GM12865 (cell line): Measurements from ENCODE around the gene ZMYND10.

ENCODE experiments used
- DNase-seq: peaks from one replicate; pipeline ENCODE4 v3.0.0; 2010; ENCODE audit warnings: low read depth
- H3K4me3 ChIP-seq: 2 replicates; pipeline ENCODE4 v1.5.1; 2011; ENCODE audit warnings: mild to moderate bottlenecking, low read depth, low read length, control low read depth
- TF ChIP-seq, protein P1 (sequence below): IDR thresholded peaks from 2 replicates; pipeline ENCODE4 v1.5.1; 2011; ENCODE audit warnings: low read length, control low read depth, low read depth, inconsistent platforms; ENCODE audit not compliant: insufficient read depth; ENCODE audit errors: missing control alignments

Gene ZMYND10

DNA sequence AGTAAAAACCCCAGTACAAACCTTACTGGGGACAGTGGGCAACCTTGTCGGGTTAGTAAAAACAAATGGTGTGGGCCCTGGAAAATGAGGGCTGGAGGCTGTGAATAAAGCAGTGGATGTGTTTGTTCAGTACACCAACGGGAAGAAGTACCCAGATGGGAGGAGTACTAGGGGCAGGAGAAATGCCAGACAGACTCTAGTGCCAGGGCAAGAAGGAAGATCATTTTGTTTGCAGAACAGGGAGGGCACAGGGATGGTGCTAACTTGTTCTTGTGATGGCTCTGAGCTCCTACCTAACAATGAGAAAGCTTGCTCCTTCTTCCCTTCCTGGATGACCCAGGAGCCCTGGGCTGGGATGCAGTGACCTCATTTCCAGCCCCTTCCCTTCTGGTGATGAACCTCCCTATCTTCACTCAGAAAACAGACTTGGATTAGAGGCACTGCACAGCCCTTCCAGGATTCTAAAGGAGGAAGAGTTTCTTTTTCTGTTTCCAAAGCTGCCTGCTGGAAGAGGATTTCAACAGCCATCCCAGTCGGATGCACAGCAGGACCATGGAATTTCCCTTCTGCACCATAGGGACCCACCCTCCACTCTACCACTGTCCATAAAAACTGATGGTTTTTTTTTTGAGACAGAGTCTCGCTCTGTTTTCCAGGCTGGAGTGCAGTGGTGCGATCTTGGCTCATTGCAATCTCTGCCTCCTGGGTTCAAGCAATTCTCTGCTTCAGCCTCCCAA lies 11.0 kb downstream of the ZMYND10 start:
- TF ChIP-seq, protein P1, sequence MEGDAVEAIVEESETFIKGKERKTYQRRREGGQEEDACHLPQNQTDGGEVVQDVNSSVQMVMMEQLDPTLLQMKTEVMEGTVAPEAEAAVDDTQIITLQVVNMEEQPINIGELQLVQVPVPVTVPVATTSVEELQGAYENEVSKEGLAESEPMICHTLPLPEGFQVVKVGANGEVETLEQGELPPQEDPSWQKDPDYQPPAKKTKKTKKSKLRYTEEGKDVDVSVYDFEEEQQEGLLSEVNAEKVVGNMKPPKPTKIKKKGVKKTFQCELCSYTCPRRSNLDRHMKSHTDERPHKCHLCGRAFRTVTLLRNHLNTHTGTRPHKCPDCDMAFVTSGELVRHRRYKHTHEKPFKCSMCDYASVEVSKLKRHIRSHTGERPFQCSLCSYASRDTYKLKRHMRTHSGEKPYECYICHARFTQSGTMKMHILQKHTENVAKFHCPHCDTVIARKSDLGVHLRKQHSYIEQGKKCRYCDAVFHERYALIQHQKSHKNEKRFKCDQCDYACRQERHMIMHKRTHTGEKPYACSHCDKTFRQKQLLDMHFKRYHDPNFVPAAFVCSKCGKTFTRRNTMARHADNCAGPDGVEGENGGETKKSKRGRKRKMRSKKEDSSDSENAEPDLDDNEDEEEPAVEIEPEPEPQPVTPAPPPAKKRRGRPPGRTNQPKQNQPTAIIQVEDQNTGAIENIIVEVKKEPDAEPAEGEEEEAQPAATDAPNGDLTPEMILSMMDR, result no peak
- no peak for DNase-seq
- no peak overlapping the region for H3K4me3 ChIP-seq

DNA sequence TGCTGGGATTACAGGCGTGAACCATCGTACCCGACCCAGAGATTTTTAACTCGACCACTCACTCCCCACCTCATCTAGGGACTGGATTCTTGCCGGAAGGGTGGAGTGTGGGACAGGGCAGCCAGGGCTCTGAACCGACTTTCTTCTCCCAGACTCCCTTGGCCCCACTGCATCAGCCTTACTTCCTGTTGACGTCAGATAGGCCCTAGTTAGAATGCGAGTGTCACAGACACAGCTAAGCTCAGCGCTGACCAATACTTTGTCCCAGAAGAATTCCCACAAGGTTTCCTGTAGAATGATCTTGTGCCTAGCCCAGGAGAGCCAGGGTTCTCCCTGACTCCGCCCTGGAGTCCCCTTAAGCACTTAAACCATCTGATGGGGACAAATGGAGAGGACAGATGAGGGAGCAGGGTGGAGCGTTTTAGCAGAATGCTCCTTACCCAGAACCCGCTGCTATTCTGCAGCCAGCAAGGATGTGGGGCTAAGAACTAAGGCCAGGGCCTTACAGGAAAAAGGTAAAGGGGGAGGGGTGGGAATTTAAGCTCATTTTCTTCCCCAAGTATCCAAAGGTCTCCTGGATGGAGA lies 11.7 kb downstream of the ZMYND10 start:
- TF ChIP-seq, protein P1, result no peak
- no peak for DNase-seq
- no peak overlapping the region for H3K4me3 ChIP-seq

DNA sequence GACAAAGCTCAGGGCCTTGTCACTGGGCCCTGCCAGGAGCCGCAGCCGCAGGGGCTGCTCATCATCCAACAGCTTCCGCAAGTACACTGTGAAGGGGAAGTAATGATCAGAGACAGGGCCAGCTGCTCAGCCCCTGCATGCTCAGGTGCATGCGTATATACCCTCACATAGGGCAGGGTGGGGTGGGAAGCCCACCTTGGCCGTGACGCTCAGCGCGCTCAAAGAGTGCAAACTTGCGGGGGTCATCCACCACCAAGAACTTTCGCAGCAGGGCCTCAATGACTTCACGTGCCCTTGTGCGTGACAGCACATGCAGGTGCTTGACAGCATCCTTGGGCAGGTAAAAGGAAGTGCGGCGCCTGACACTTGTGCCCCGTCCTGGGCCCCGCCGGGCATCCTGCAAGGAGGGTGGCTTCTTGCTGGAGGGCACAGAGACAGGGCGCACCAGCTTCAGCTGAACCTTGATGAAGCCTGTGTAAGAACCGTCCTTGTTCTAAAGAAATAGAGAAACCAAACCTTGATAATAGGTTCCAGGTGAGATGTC lies 14.1 kb downstream of the ZMYND10 start:
- no peak overlapping the region for H3K4me3 ChIP-seq
- TF ChIP-seq, protein P1, result no peak
- DNase-seq, result no peak

DNA sequence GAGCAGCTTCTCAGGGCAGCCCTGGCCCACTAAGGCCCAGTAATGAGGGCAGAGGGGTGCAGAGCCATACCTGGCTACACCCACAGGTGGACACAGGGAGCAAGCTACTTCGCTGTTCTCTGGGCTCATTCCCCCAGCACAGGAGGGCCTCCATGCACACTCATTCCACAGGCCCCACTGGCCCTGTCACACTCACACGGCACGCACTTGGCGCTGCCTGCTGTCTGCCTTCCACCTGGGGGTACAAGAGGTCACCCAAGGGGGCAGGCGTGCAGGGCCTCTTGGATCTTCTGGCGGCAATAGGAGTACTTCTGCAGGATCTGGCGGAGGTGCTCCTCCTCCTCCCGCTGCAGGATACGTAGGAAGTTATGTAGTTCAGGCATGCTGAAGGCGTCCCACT lies 15.2 kb downstream of the ZMYND10 start:
- no peak overlapping the region for H3K4me3 ChIP-seq
- TF ChIP-seq, protein P1, result no peak
- no peak for DNase-seq

DNA sequence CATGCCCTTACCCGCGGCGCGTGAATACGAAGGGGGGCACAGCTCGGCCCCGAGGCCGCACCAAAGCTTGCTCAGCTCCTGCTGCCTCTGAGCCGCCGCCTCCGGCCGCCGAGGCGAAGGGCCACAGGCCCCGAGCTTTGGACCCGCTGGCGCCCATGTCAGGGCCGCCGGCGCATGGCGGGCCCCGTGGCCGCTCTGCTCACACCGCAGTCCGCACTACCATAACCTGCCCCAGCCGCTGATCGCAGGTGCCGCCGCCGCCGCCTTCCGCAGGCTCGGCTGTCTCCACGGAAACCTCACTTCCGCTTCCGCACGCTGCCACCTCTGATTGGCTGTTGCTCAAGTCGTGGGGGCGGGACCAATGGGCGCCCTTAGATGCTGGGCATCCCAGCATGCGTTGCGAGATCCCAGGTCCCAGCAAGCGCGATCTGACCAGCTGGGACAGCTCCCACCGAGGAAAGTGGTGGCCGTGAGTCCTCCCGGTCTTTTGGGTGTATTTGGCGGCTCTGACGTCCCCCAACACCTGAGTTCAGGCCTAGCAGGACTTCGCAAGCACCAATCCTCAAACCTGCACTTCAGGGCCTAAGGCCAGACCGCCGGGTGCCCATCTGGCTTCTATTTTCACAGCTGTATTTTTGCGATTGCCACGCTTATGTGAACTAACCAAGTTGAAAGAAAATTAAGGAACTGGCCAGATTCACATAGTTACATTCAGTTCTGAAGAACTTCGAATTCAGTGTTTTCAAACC lies 17.4 kb downstream of the ZMYND10 start, which contains the start of gene TUSC2:
Gene TUSC2 (minus strand): TSS at position 281 of the 749 bp plus-strand sequence. CDS start 124 bp downstream, at position 157.
- peak; percentile 98 for DNase-seq
- TF ChIP-seq, protein P1, result no peak
- H3K4me3 ChIP-seq, result peak within 1 kb of the TSS; percentile 92

DNA sequence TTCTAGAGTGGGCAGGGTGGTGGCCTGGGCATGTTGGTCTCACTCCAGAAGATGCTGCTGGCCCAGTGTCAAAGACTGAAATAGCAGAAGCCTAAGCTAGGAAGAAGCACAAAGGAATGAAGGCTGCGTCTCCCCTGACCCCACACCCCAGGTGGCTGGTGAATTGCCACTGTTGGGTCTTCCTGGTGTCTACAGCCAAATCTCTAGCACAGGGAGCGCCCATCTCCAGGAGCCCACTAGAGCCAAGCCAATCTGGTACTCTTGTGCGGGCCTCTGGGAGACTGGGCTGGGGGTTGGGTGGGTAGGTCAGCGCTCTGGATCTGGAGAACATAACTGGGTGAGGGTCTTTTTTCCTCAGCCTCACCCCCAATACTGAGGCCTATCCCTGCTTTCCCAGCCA lies 18.4 kb downstream of the ZMYND10 start:
- peak overlapping the region; percentile 92 for H3K4me3 ChIP-seq
- no peak for DNase-seq
- TF ChIP-seq, protein P1, result no peak
